H1 (cell line): ENCODE measurements around the gene TNFRSF8. TPM values are rescaled to one million over a fixed set of nuclear protein-coding genes. Genes with fewer than 3 reads are reported as not detected.

ENCODE experiments used
- CHD1 ChIP-seq: IDR thresholded peaks from 2 replicates; pipeline ENCODE4 v1.6.1; 2012; ENCODE audit warnings: low read depth, low read length, improper control_type of control experiment
- EP300 ChIP-seq, 2 experiments: IDR thresholded peaks; 1 replicate in 1 of 2; 2 replicates in 1 of 2; pipeline ENCODE4 v1.6.1; 2011 to 2012; ENCODE audit warnings: low read depth in 2 of 2, low read length in 2 of 2, mild to moderate bottlenecking in 2 of 2, borderline replicate concordance in 1 of 2, inconsistent platforms in 1 of 2, moderate library complexity in 1 of 2
- NANOG ChIP-seq: IDR thresholded peaks from 2 replicates; pipeline ENCODE4 v1.6.1; 2011; ENCODE audit warnings: low read length, low read depth, mild to moderate bottlenecking, inconsistent platforms; ENCODE audit not compliant: insufficient read depth, poor library complexity, severe bottlenecking
- RFX5 ChIP-seq: IDR thresholded peaks from 2 replicates; pipeline ENCODE4 v1.6.1; 2011; ENCODE audit warnings: low read depth, low read length, improper control_type of control experiment, borderline replicate concordance
- RXRA ChIP-seq: IDR thresholded peaks from 2 replicates; pipeline ENCODE4 v1.6.1; 2011; ENCODE audit warnings: low read depth, mild to moderate bottlenecking, low read length, moderate library complexity; ENCODE audit not compliant: insufficient read depth
- SP1 ChIP-seq: IDR thresholded peaks from 2 replicates; pipeline ENCODE4 v1.6.1; 2011; ENCODE audit warnings: low read depth, low read length
- ZNF274 ChIP-seq: IDR thresholded peaks from 2 replicates; pipeline ENCODE4 v1.7.0; 2012; ENCODE audit warnings: low read length, borderline replicate concordance; ENCODE audit errors: extremely low read depth
- polyA plus RNA-seq, 7 experiments: library from polyadenylated mRNA; depleted of rRNA in 3 of 7; stranded (reverse) in 5 of 7; unstranded in 2 of 7; fragments of >200 nt in 5 of 7; fragments of 200-250 nt in 2 of 7; gene quantifications; 1 replicate in 5 of 7; 2 replicates in 1 of 7; 4 replicates in 1 of 7; pipeline versions ENCODE4 v1.2.1 to v1.2.3, GENCODE V29; 2011 to 2013; ENCODE audit warnings: missing spikeins in 2 of 7, mixed read lengths in 2 of 7
- total RNA-seq: library from RNA; stranded (reverse); fragmentation: NEBNext Ultra II Directional; extraction: Animal tissue kit (Norgen Biotek cat#: 25700); gene quantifications from 2 replicates; pipeline ENCODE4 v1.2.1, GENCODE V29; 2021

Gene TNFRSF8
- total and polyA plus RNA-seq, 2 of the 8 experiments (the other 6 are each of a cell fraction or from before 2014, with no cell fraction given) = 23.2 to 32.7 TPM

DNA sequence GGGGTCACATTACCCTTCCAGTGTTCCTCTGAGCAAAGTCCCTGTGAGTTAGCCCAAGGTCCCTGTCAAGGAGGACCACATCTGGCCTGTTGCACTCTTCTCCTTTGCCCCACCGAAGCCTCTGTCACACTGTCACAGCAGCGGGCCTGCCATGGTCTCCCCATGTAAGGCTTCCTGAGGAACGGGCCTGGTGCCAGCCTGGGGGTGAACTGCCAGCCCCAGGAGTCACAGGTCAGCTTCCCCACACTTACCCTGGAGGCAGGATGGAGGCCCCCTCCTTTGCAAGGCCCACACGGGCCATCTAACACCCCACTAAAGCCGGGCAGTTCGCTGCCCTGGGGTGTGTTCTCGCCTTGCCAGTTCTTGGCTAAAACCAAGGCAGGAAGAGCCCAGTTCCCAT is 117.8 kb downstream of the TNFRSF8 start (continued):
- TF ChIP-seq CHD1 = no peak
- TF ChIP-seq EP300 (IDR thresholded peaks at IDR 0.05; ENCODE audit: borderline replicate concordance in 1 of 2, low read depth in 2 of 2, low read length in 2 of 2) = no peak
- no peak for TF ChIP-seq ZNF274
- no peak for TF ChIP-seq NANOG
- no peak for TF ChIP-seq RFX5
- no peak for TF ChIP-seq SP1
- TF ChIP-seq RXRA = no peak
- TF ChIP-seq, all 59 proteins: peak for 0
